ENCODE results near the gene RCL1.

RCL1 gene

GRCh38 chr9:4905135-4905490, 112.4 kb downstream of the RCL1 start:
- TF ChIP-seq, protein P1, sequence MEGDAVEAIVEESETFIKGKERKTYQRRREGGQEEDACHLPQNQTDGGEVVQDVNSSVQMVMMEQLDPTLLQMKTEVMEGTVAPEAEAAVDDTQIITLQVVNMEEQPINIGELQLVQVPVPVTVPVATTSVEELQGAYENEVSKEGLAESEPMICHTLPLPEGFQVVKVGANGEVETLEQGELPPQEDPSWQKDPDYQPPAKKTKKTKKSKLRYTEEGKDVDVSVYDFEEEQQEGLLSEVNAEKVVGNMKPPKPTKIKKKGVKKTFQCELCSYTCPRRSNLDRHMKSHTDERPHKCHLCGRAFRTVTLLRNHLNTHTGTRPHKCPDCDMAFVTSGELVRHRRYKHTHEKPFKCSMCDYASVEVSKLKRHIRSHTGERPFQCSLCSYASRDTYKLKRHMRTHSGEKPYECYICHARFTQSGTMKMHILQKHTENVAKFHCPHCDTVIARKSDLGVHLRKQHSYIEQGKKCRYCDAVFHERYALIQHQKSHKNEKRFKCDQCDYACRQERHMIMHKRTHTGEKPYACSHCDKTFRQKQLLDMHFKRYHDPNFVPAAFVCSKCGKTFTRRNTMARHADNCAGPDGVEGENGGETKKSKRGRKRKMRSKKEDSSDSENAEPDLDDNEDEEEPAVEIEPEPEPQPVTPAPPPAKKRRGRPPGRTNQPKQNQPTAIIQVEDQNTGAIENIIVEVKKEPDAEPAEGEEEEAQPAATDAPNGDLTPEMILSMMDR (conservative IDR thresholded peaks at IDR 0.05), result no peak
- TF ChIP-seq ZFX (IDR thresholded peaks at IDR 0.05), result no peak
- H3K27ac ChIP-seq, result no peak overlapping the region
